H1 (cell line): Measurements from ENCODE around the gene KCNJ12. TPM values are rescaled to one million over a fixed set of nuclear protein-coding genes. Genes with fewer than 3 reads are reported as not detected.

Experiments
- CTCF ChIA-PET: fragments of 300-600 bp; sonication (Branson Sonifier 250); formaldehyde crosslinking; loops from one replicate; lab custom pipeline; 2021; ENCODE audit not compliant: partially characterized antibody; lab: Charles Lee
- POLR2A ChIA-PET: fragments of 300-600 bp; sonication (Branson Sonifier 250); formaldehyde crosslinking; loops from one replicate; lab custom pipeline; 2021; ENCODE audit warnings: inconsistent platforms; ENCODE audit not compliant: partially characterized antibody; lab: Charles Lee
- DNase-seq, 2 experiments: peaks; one replicate each; pipeline versions ENCODE4 v3.0.0 to v3.0.0-alpha.2; 2010 to 2022; ENCODE audit warnings: low spot score in 2 of 2, low read depth in 1 of 2, mixed read lengths in 1 of 2
- FAIRE-seq: peaks from 2 replicates; lab custom pipeline; 2011; peaks lifted over from hg19 to GRCh38; lab: Jason Lieb, UNC
- H2AFZ ChIP-seq: 2 replicates; pipeline ENCODE4 v1.8.1; 2012; ENCODE audit warnings: low read length, inconsistent platforms
- H2AK5ac ChIP-seq: 2 replicates; pipeline ENCODE4 v1.6.1; 2013; ENCODE audit warnings: low read depth, low read length
- H2BK120ac ChIP-seq: replicated peaks from 2 replicates; pipeline ENCODE3; 2013; ENCODE audit warnings: low read depth, low read length, inconsistent platforms
- H2BK12ac ChIP-seq: 2 replicates; pipeline ENCODE4 v1.6.1; 2013; ENCODE audit warnings: low read depth, low read length
- H2BK15ac ChIP-seq: 2 replicates; pipeline ENCODE4 v1.6.1; 2013; ENCODE audit warnings: low read length
- H2BK20ac ChIP-seq: 2 replicates; pipeline ENCODE4 v1.6.1; 2013; ENCODE audit warnings: low read length
- H2BK5ac ChIP-seq: 2 replicates; pipeline ENCODE4 v1.6.1; 2013; ENCODE audit warnings: low read depth, low read length
- H3K14ac ChIP-seq: 2 replicates; pipeline ENCODE4 v1.6.1; 2013; ENCODE audit warnings: inconsistent platforms; ENCODE audit not compliant: insufficient read length
- H3K18ac ChIP-seq: 2 replicates; pipeline ENCODE4 v1.6.1; 2013; ENCODE audit warnings: low read length; ENCODE audit errors: extremely low read depth
- H3K23ac ChIP-seq: 2 replicates; pipeline ENCODE4 v1.6.1; 2013; ENCODE audit warnings: inconsistent platforms; ENCODE audit not compliant: insufficient read length
- H3K23me2 ChIP-seq: 2 replicates; pipeline ENCODE4 v1.6.1; 2013; ENCODE audit warnings: low read depth, low read length
- H3K27ac ChIP-seq: 2 replicates; pipeline ENCODE4 v1.6.1; 2011; ENCODE audit warnings: low read depth, low read length, inconsistent platforms
- H3K27me3 ChIP-seq, 4 experiments: replicated peaks in 1 of 4; 1 replicate in 1 of 4; 2 replicates in 3 of 4; pipeline versions ENCODE4 v1.6.1 to v1.8.1; 2011 to 2013; ENCODE audit warnings: low read length in 3 of 4, mild to moderate bottlenecking in 3 of 4, inconsistent platforms in 2 of 4, mixed read lengths in 2 of 4, moderate library complexity in 1 of 4; ENCODE audit not compliant: control insufficient read depth in 3 of 4, insufficient read depth in 3 of 4; ENCODE audit errors: extremely low read depth in 1 of 4
- H3K36me3 ChIP-seq, 4 experiments: 2 replicates each; pipeline versions ENCODE4 v1.6.1 to v1.8.1; 2011 to 2013; ENCODE audit warnings: mild to moderate bottlenecking in 4 of 4, low read length in 3 of 4, moderate library complexity in 2 of 4, control low read depth in 1 of 4, inconsistent platforms in 1 of 4; ENCODE audit not compliant: insufficient read depth in 4 of 4, control insufficient read depth in 2 of 4
- H3K4ac ChIP-seq: replicated peaks from 2 replicates; pipeline ENCODE3; 2013; ENCODE audit warnings: low read length, low read depth, mixed read lengths, inconsistent platforms; ENCODE audit not compliant: insufficient read length
- H3K4me1 ChIP-seq, 4 experiments: replicated peaks in 1 of 4; 1 replicate in 1 of 4; 2 replicates in 3 of 4; pipeline versions ENCODE4 v1.6.1 to v1.8.1; 2011 to 2013; ENCODE audit warnings: low read length in 3 of 4, inconsistent platforms in 2 of 4, mixed read lengths in 1 of 4; ENCODE audit not compliant: insufficient read depth in 4 of 4, control insufficient read depth in 3 of 4
- H3K4me2 ChIP-seq, 2 experiments: 2 replicates each; pipeline versions ENCODE4 v1.6.1 to v1.8.1; 2011 to 2013; ENCODE audit warnings: low read depth in 2 of 2, low read length in 2 of 2, control low read depth in 1 of 2, inconsistent platforms in 1 of 2, mild to moderate bottlenecking in 1 of 2; ENCODE audit not compliant: insufficient read depth in 1 of 2
- H3K4me3 ChIP-seq, 4 experiments: fragments of 200-600, 300-600 bp in 1 of 4; sonication (generic), shearing (Covaris generic), sonication (Bioruptor Twin) in 1 of 4; 2 replicates each; pipeline versions ENCODE4 v1.5.1 to v1.8.1; 2011 to 2016; ENCODE audit warnings: low read length in 4 of 4, low read depth in 3 of 4, control low read depth in 2 of 4, inconsistent platforms in 2 of 4, mild to moderate bottlenecking in 2 of 4, mixed read lengths in 1 of 4, moderate library complexity in 1 of 4; ENCODE audit not compliant: insufficient read depth in 2 of 4; ENCODE audit errors: extremely low read depth in 1 of 4
- H3K56ac ChIP-seq: replicated peaks from 2 replicates; pipeline ENCODE3; 2013; ENCODE audit warnings: low read depth, mild to moderate bottlenecking, mixed read lengths, low read length, inconsistent platforms; ENCODE audit not compliant: insufficient read length
- H3K79me1 ChIP-seq: 2 replicates; pipeline ENCODE4 v1.6.1; 2013; ENCODE audit warnings: low read depth, low read length, control low read depth
- H3K79me2 ChIP-seq, 2 experiments: 2 replicates each; pipeline versions ENCODE4 v1.6.1 to v1.8.1; 2012 to 2013; ENCODE audit warnings: low read length in 2 of 2, mild to moderate bottlenecking in 2 of 2, inconsistent platforms in 1 of 2; ENCODE audit not compliant: insufficient read depth in 2 of 2, control insufficient read depth in 1 of 2
- H3K9ac ChIP-seq, 4 experiments: replicated peaks in 1 of 4; 1 replicate in 1 of 4; 2 replicates in 3 of 4; pipeline versions ENCODE4 v1.6.1 to v1.8.1; 2011 to 2013; ENCODE audit warnings: low read depth in 3 of 4, low read length in 3 of 4, control low read depth in 2 of 4, mild to moderate bottlenecking in 2 of 4, moderate library complexity in 2 of 4, inconsistent platforms in 1 of 4; ENCODE audit errors: extremely low read depth in 1 of 4
- H3K9me3 ChIP-seq, 2 experiments: 2 replicates each; pipeline versions ENCODE4 v1.6.1 to v1.8.1; 2012 to 2013; ENCODE audit warnings: mild to moderate bottlenecking in 2 of 2, moderate library complexity in 2 of 2, control low read depth in 1 of 2, inconsistent platforms in 1 of 2, low read depth in 1 of 2, low read length in 1 of 2, mixed read lengths in 1 of 2; ENCODE audit not compliant: insufficient read depth in 2 of 2
- H4K20me1 ChIP-seq, 2 experiments: replicated peaks in 1 of 2; 2 replicates each; pipeline versions ENCODE3 to v1.8.1; 2011 to 2013; ENCODE audit warnings: inconsistent platforms in 2 of 2, low read length in 2 of 2, mild to moderate bottlenecking in 1 of 2; ENCODE audit not compliant: insufficient read depth in 2 of 2, control insufficient read depth in 1 of 2
- H4K5ac ChIP-seq: 2 replicates; pipeline ENCODE4 v1.6.1; 2013; ENCODE audit warnings: low read length, low read depth, mixed read lengths, inconsistent platforms; ENCODE audit not compliant: insufficient read length
- H4K8ac ChIP-seq: 2 replicates; pipeline ENCODE4 v1.8.0; 2013; ENCODE audit warnings: mild to moderate bottlenecking, moderate library complexity, low read length, inconsistent platforms; ENCODE audit not compliant: insufficient read depth; ENCODE audit errors: extremely low read depth
- H4K91ac ChIP-seq: replicated peaks from 2 replicates; pipeline ENCODE3; 2013; ENCODE audit warnings: low read length, mixed read lengths, inconsistent platforms; ENCODE audit not compliant: insufficient read length
- BACH1 ChIP-seq: IDR thresholded peaks from 2 replicates; pipeline ENCODE4 v1.6.1; 2012; ENCODE audit warnings: low read length, improper control_type of control experiment
- GABPA ChIP-seq: IDR thresholded peaks from 2 replicates; pipeline ENCODE4 v1.6.1; 2011; ENCODE audit warnings: mild to moderate bottlenecking, low read length, moderate library complexity, borderline replicate concordance; ENCODE audit not compliant: insufficient read depth
- GTF2F1 ChIP-seq: IDR thresholded peaks from 2 replicates; pipeline ENCODE4 v1.6.1; 2012; ENCODE audit warnings: low read depth, low read length, improper control_type of control experiment, borderline replicate concordance
- RFX5 ChIP-seq: IDR thresholded peaks from 2 replicates; pipeline ENCODE4 v1.6.1; 2011; ENCODE audit warnings: low read depth, low read length, improper control_type of control experiment, borderline replicate concordance
- SUZ12 ChIP-seq: fragments of 200-600 bp; sonication (generic); IDR thresholded peaks from 2 replicates; pipeline ENCODE4 v1.6.1; 2012; ENCODE audit warnings: mild to moderate bottlenecking, inconsistent platforms, low read length, moderate library complexity, mixed read lengths
- TBP ChIP-seq: IDR thresholded peaks from 2 replicates; pipeline ENCODE4 v1.6.1; 2011; ENCODE audit warnings: low read depth, low read length, improper control_type of control experiment
- WGBS, 2 experiments: shearing (Covaris generic) in 1 of 2; methylation state at CpG; one replicate each; pipeline versions ENCODE4 v1.1.6 to v1.1.7; 2013 to 2015; ENCODE audit warnings: low lambda C conversion rate in 2 of 2, mixed read lengths in 2 of 2, inconsistent platforms in 1 of 2, low coverage in 1 of 2, missing lambda C conversion rate in 1 of 2; ENCODE audit not compliant: insufficient replicate concordance in 2 of 2, insufficient coverage in 1 of 2, insufficient read length in 1 of 2; ENCODE audit errors: extremely low coverage in 1 of 2, missing lambda C conversion rate in 1 of 2; 5-methylcytosine and 5-hydroxymethylcytosine counted together
- polyA plus RNA-seq, 7 experiments: library from polyadenylated mRNA; depleted of rRNA in 3 of 7; stranded (reverse) in 5 of 7; unstranded in 2 of 7; fragments of >200 nt in 5 of 7; fragments of 200-250 nt in 2 of 7; gene quantifications; 1 replicate in 5 of 7; 2 replicates in 1 of 7; 4 replicates in 1 of 7; pipeline versions ENCODE4 v1.2.1 to v1.2.3, GENCODE V29; 2011 to 2013; ENCODE audit warnings: missing spikeins in 2 of 7, mixed read lengths in 2 of 7
- total RNA-seq: library from RNA; stranded (reverse); fragmentation: NEBNext Ultra II Directional; extraction: Animal tissue kit (Norgen Biotek cat#: 25700); gene quantifications from 2 replicates; pipeline ENCODE4 v1.2.1, GENCODE V29; 2021
- TF ChIP-seq, protein P1 (sequence below): IDR thresholded peaks from 2 replicates; pipeline ENCODE4 v1.6.1; 2011; ENCODE audit warnings: low read length, improper control_type of control experiment

KCNJ12 gene
- total and polyA plus RNA-seq, 2 of the 8 experiments (the other 6 are each of a cell fraction or from before 2014, with no cell fraction given): 1.2 to 1.5 TPM

GRCh38 chr17:21455761-21456160 lies 79.6 kb downstream of the KCNJ12 start:
- no peak overlapping the region for H3K4me3 ChIP-seq
- CTCF ChIA-PET: interaction anchor here (4.5 kb wide), 1 partner anchor 56 kb away, joined by 62 read pairs; no protein-coding TSS in a partner anchor
- FAIRE-seq: no peak
- H2BK5ac ChIP-seq: no peak overlapping the region
- no peak overlapping the region for H3K27ac ChIP-seq
- H2BK120ac ChIP-seq: no peak overlapping the region
- H2BK12ac ChIP-seq: no peak overlapping the region
- H3K9me3 ChIP-seq: no peaks in the 10 kb centered on the region; a peak in 1 of 4 replicates
- H2AK5ac ChIP-seq: no peak overlapping the region
- no peak overlapping the region for H3K56ac ChIP-seq
- no peak for DNase-seq
- no peak overlapping the region for H2AFZ ChIP-seq
- TF ChIP-seq GTF2F1: no peak
- no peak for TF ChIP-seq GABPA
- TF ChIP-seq SUZ12: no peak
- no peak for TF ChIP-seq TBP
- TF ChIP-seq BACH1: no peak
- no peak for TF ChIP-seq RFX5
- TF ChIP-seq, protein P1, sequence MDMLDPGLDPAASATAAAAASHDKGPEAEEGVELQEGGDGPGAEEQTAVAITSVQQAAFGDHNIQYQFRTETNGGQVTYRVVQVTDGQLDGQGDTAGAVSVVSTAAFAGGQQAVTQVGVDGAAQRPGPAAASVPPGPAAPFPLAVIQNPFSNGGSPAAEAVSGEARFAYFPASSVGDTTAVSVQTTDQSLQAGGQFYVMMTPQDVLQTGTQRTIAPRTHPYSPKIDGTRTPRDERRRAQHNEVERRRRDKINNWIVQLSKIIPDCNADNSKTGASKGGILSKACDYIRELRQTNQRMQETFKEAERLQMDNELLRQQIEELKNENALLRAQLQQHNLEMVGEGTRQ: no peak
- H2BK20ac ChIP-seq: no peak overlapping the region
- no peaks in the 10 kb centered on the region for H3K36me3 ChIP-seq
- H3K18ac ChIP-seq: no peak overlapping the region
- H3K79me1 ChIP-seq: no peaks in the 10 kb centered on the region
- H3K4ac ChIP-seq: no peak overlapping the region
- H3K79me2 ChIP-seq: no peaks in the 10 kb centered on the region
- no peak overlapping the region for H4K5ac ChIP-seq
- no peak overlapping the region for H3K4me2 ChIP-seq
- H3K4me1 ChIP-seq: peaks cover 4 to 11% (median 7%) of the 10 kb centered on the region in 4 experiments
- peaks cover 0 to 17% (median 11%) of the 10 kb centered on the region in 4 experiments; a peak in 6 of 7 replicates for H3K27me3 ChIP-seq
- no peak overlapping the region for H3K9ac ChIP-seq
- POLR2A ChIA-PET: no interaction called here
- H3K23me2 ChIP-seq: peaks cover 15% of the 10 kb centered on the region; the same call in 1 of the 2 replicates
- WGBS, 2 experiments: 88% methylated on average over 5 of the region's 6 CpGs; no CpG with 5 or more reads in 1 of the 2 experiments
- no peak overlapping the region for H3K14ac ChIP-seq
- H2BK15ac ChIP-seq: no peak overlapping the region
- no peak overlapping the region for H4K8ac ChIP-seq
- no peak overlapping the region for H4K91ac ChIP-seq
- no peaks in the 10 kb centered on the region for H4K20me1 ChIP-seq
- H3K23ac ChIP-seq: no peak overlapping the region
